Activated B cell treated with CpG ODN at 0.5 μM for 24 hours (primary cell): ENCODE data around the gene TSPAN9. TPM values are rescaled to one million over a fixed set of nuclear protein-coding genes. Genes with fewer than 3 reads are reported as not detected.

Source experiments
- ATAC-seq: fragments of 200-7000 bp; cut with Tn5 transposase; one replicate; pipeline ENCODE4 v1.10.0; 2021; ENCODE audit warnings: low read depth, mild to moderate bottlenecking, moderate library complexity
- CTCF ChIA-PET: fragments of 350-600 bp; sonication (Branson Sonifier 250); formaldehyde crosslinking; loops from one replicate; lab custom pipeline; 2021; ENCODE audit warnings: antibody characterized with exemption; lab: Charles Lee
- POLR2A ChIA-PET: fragments of 350-600 bp; sonication (Branson Sonifier 250); formaldehyde crosslinking; loops from one replicate; lab custom pipeline; 2021; ENCODE audit warnings: antibody characterized with exemption; lab: Charles Lee
- DNase-seq: peaks from one replicate; pipeline ENCODE4 v3.0.0; 2022
- H3K27ac Mint-ChIP-seq: one replicate; pipeline ENCODE4 v1.8.0; 2020; ENCODE audit warnings: mixed read lengths
- H3K27me3 Mint-ChIP-seq: one replicate; pipeline ENCODE4 v1.8.0; 2021; ENCODE audit warnings: mixed read lengths
- H3K36me3 Mint-ChIP-seq: one replicate; pipeline ENCODE4 v1.8.0; 2021; ENCODE audit warnings: low read depth, mixed read lengths
- H3K4me1 Mint-ChIP-seq: one replicate; pipeline ENCODE4 v1.8.0; 2021; ENCODE audit warnings: mixed read lengths
- H3K4me3 Mint-ChIP-seq: one replicate; pipeline ENCODE4 v1.8.0; 2020; ENCODE audit warnings: mild to moderate bottlenecking, mixed read lengths
- H3K9me3 Mint-ChIP-seq: one replicate; pipeline ENCODE4 v1.8.0; 2020; ENCODE audit warnings: mixed read lengths
- intact Hi-C: fragments of 100-400 bp; cut with micrococcal nuclease; formaldehyde crosslinking; loops from one replicate; pipeline ENCODE4 v1.15.1; 2024
- total RNA-seq: library from RNA; stranded (reverse); gene quantifications from 2 replicates; pipeline ENCODE4 v1.2.3, GENCODE V29; 2022
- TF ChIP-seq, protein P1 (sequence below): fragments of 200-600 bp; IDR thresholded peaks from one replicate; pipeline ENCODE4 v1.8.0; 2022; ENCODE audit warnings: antibody characterized with exemption, mild to moderate bottlenecking

Gene TSPAN9
- total RNA-seq, 1 donor from 2014 or later, result 0.20 TPM

DNA sequence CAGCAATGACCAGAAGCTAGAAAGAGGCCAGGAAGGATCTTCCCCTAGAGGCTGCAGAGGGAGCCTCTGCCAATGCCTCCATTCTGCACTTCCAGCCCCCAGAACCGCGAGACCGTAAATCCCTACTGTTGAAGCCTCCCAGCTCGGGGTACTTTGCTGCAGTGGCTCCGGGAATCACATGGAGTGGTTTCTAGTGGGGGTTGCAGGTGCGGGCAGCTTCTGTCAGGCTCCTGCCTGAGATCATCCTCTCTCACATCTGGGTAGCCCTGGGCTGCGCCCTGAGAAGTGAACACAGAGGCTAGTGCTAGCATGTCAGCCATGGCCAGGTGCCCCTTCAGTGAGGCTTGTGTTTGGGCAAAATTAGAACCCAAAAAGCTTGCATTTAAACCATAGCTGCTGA is 67.3 kb downstream of the TSPAN9 start:
- no peak overlapping the region for H3K4me3 Mint-ChIP-seq
- peaks cover 12% of the 10 kb centered on the region for H3K27me3 Mint-ChIP-seq
- ATAC-seq (no peak), DNase-seq (no peak)
- H3K36me3 Mint-ChIP-seq, result no peaks in the 10 kb centered on the region
- no peaks in the 10 kb centered on the region for H3K9me3 Mint-ChIP-seq
- no peak overlapping the region for H3K27ac Mint-ChIP-seq
- CTCF ChIA-PET, result interaction anchor here (0.8 kb wide), 2 partner anchors 71 to 134 kb away, joined by 3 read pairs; no protein-coding TSS in a partner anchor
- intact Hi-C loops, result no loop called here
- TF ChIP-seq, protein P1, sequence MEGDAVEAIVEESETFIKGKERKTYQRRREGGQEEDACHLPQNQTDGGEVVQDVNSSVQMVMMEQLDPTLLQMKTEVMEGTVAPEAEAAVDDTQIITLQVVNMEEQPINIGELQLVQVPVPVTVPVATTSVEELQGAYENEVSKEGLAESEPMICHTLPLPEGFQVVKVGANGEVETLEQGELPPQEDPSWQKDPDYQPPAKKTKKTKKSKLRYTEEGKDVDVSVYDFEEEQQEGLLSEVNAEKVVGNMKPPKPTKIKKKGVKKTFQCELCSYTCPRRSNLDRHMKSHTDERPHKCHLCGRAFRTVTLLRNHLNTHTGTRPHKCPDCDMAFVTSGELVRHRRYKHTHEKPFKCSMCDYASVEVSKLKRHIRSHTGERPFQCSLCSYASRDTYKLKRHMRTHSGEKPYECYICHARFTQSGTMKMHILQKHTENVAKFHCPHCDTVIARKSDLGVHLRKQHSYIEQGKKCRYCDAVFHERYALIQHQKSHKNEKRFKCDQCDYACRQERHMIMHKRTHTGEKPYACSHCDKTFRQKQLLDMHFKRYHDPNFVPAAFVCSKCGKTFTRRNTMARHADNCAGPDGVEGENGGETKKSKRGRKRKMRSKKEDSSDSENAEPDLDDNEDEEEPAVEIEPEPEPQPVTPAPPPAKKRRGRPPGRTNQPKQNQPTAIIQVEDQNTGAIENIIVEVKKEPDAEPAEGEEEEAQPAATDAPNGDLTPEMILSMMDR, result no peak
- H3K4me1 Mint-ChIP-seq, result no peaks in the 10 kb centered on the region
- POLR2A ChIA-PET, result no interaction called here

DNA sequence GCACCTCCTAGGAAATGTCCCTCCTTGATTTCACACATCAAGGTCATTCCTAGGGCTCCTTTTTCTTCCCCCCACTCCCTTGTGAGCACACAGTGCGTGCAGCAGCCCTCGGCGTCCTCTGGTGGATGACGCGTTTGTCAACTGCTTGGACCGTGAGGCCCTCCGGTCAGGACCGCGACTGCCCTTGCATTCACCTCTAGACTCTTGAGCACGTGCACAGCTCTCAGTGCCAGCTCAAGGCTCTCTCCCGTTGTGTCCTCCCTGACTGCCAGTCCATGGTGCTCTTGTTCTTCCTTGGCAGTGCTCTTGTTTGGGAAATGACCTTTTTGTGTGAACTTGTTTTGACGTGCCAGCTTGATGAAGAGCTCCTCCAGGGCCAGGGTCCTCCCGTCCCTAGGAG is 67.9 kb downstream of the TSPAN9 start:
- CTCF ChIA-PET, result interaction anchor here (0.8 kb wide), 1 partner anchor 133 kb away, joined by 3 read pairs; no protein-coding TSS in a partner anchor
- POLR2A ChIA-PET, result no interaction called here
- TF ChIP-seq, protein P1, result no peak
- peaks cover 12% of the 10 kb centered on the region for H3K27me3 Mint-ChIP-seq
- no peak overlapping the region for H3K4me3 Mint-ChIP-seq
- ATAC-seq (no peak), DNase-seq (no peak)
- no peaks in the 10 kb centered on the region for H3K4me1 Mint-ChIP-seq
- intact Hi-C loops, result no loop called here
- H3K27ac Mint-ChIP-seq, result no peak overlapping the region
- no peaks in the 10 kb centered on the region for H3K9me3 Mint-ChIP-seq
- no peaks in the 10 kb centered on the region for H3K36me3 Mint-ChIP-seq

DNA sequence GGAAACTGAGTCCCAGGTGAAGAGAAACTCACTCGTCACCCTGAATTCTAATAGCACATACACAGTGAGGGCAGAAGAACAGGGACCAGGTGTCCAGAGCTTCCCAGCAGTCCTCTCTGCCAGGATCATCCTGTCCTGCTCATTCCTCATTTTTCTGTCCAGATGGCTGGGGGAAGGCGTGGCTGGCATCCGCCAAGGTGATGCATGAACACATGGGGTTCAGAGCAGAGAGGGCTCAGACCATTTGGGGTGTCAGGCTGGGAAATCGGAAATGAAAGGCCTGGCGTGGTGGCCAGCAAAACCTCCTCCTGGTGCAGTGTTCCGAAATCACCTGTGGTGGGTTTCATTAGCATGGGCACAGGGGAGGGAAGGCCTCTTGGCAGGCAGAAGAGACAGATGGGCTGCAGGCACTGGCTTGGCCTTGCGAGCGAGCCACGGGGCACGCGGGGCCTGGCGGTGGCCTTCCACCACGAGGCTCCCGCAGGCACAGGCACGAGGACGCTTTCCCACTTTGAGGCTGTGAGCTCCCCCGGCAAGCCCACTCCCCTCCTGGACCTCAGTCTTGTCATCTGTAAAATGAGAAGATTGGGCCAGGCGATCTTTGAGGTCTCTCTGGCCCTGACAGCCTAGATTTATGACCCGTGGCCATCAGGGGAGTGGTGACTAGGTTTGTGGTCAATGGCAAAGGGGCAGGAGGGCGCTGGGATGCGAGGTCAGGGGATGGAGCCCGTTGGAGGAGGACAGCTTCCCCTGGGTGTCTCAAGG is 68.5 kb downstream of the TSPAN9 start:
- TF ChIP-seq, protein P1, result no peak
- H3K4me3 Mint-ChIP-seq, result no peak overlapping the region
- H3K9me3 Mint-ChIP-seq, result no peaks in the 10 kb centered on the region
- intact Hi-C loops, result no loop called here
- H3K27ac Mint-ChIP-seq, result no peak overlapping the region
- DNase-seq (no peak), ATAC-seq (no peak)
- ChIA-PET POLR2A (no interaction called here), CTCF (interaction anchor here (1.1 kb wide), 1 partner anchor 130 kb away, joined by 3 read pairs; no protein-coding TSS in a partner anchor)
- no peaks in the 10 kb centered on the region for H3K4me1 Mint-ChIP-seq
- peaks cover 17% of the 10 kb centered on the region for H3K27me3 Mint-ChIP-seq
- H3K36me3 Mint-ChIP-seq, result no peaks in the 10 kb centered on the region

DNA sequence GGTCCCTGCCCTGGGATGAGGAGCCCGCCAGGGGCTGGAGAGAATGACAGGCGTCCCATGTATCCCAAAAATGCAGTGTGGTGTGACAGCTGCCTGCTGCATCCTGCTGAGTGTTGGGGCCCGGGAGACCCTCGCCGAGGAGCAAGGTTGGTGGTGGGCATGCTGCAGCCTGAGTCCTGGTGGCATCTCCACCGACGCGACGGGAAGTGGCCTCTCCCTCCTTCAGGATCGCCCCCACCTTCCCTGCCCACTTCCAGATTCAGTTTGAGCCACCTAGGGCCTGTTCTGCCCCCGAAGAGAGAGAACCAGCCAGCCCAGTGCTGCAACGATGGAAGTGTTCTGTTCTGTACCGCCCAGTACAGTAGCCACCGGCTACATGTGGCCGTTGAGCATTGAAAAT is 70.1 kb downstream of the TSPAN9 start:
- no peak overlapping the region for H3K27ac Mint-ChIP-seq
- no peaks in the 10 kb centered on the region for H3K9me3 Mint-ChIP-seq
- H3K36me3 Mint-ChIP-seq, result no peaks in the 10 kb centered on the region
- peaks cover 27% of the 10 kb centered on the region for H3K27me3 Mint-ChIP-seq
- ATAC-seq, result no peak
- no peaks in the 10 kb centered on the region for H3K4me1 Mint-ChIP-seq
- no peak for DNase-seq
- intact Hi-C loops, result no loop called here
- no peak overlapping the region for H3K4me3 Mint-ChIP-seq
- CTCF ChIA-PET, result interaction anchor here (1.1 kb wide), 1 partner anchor 128 kb away, joined by 3 read pairs; no protein-coding TSS in a partner anchor
- POLR2A ChIA-PET, result no interaction called here
- TF ChIP-seq, protein P1, result no peak

DNA sequence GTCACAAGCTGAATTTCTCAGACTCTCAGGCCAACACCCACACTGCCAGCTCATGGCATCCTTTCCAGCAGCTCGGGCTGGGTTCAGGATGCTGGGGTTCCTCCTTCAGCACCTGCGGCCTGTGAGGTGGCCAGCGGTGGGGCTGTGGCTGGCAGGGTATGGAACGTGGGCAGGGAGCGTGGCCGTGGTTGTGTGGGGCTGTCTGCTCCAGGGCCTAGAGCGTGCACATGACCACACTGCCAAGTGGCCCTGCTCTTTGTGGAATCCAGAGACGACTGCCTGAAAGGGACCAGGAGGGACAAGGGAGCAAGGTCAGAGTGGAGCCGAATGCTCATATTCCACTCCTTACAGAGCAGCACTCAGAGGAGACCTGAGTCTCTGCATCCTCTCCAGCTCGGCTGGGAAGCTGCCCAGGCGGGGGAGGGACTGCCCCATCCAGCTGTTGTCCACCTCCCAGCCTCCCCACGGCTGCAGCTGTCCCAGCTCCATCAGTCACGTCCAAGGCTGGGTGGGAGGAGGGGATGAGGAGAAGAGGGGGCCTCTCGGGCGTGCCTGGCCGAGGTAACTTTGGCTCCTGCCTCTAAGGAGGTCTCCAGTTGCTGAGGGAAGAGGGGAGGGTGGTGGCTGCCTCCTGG is 71.3 kb downstream of the TSPAN9 start:
- POLR2A ChIA-PET, result no interaction called here
- TF ChIP-seq, protein P1, result no peak
- CTCF ChIA-PET, result no interaction called here
- no peaks in the 10 kb centered on the region for H3K4me1 Mint-ChIP-seq
- intact Hi-C loops, result no loop called here
- no peak overlapping the region for H3K4me3 Mint-ChIP-seq
- ATAC-seq (no peak), DNase-seq (no peak)
- no peaks in the 10 kb centered on the region for H3K9me3 Mint-ChIP-seq
- H3K27ac Mint-ChIP-seq, result no peak overlapping the region
- no peaks in the 10 kb centered on the region for H3K36me3 Mint-ChIP-seq
- peaks cover 25% of the 10 kb centered on the region for H3K27me3 Mint-ChIP-seq
